WI38 (cell line): ENCODE data around the gene PCBP3.

Source experiments
- H3K4me3 ChIP-seq: 2 replicates; pipeline ENCODE4 v1.5.1; 2011; ENCODE audit warnings: low read depth, mild to moderate bottlenecking, control low read depth, low read length
- CTCF ChIP-seq: IDR thresholded peaks from 2 replicates; pipeline ENCODE4 v1.5.1; 2012; ENCODE audit warnings: low read depth, mild to moderate bottlenecking, control low read depth, low read length

PCBP3 gene

DNA sequence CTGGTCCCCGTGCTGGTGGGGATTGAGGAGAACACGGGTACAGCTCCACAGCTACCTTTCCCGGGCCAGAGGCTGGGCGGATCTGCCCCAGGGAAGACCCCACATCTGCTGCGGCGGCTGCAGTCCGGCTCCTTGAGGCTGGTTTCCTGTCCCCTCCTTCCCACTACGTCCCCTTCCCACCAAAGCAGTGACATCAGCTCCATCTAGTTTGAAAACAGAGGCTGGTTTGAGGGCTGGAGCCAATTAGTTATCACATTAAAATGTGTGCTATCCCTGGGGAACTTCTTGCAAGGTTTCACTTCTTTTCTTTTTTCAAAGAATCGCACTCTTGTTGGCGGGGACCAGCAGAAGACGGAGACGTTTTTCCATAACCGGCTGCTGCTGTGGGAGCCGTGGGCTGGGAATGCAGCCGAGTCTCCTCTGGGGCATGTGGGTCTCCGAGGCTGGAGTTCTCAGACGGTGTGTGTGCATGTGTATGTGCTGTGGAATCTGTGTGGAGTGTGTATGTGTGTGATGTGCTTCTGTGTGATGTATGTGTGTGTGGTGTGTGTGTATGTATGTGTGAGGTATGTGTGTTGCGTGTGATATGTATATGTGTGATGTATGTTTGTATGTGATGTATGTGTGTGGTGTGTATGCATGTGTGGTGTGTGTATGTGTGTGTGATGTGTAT, 8.9 kb upstream of the PCBP3 start:
- TF ChIP-seq CTCF, result no peak

GRCh38 chr21:45635271-45636151, 8.0 kb upstream of the PCBP3 start:
- H3K4me3 ChIP-seq, result no peak overlapping the region
- no peak for TF ChIP-seq CTCF

More for the DNA sequence above, 8.9 kb upstream of the PCBP3 start:
- H3K4me3 ChIP-seq, result no peak overlapping the region

GRCh38 chr21:45636459-45636858, 7.1 kb upstream of the PCBP3 start:
- H3K4me3 ChIP-seq, result no peak overlapping the region
- no peak for TF ChIP-seq CTCF

GRCh38 chr21:45636951-45637646, 6.4 kb upstream of the PCBP3 start:
- no peak overlapping the region for H3K4me3 ChIP-seq
- TF ChIP-seq CTCF, result no peak

- no peak overlapping the region for H3K4me3 ChIP-seq
- no peak for TF ChIP-seq CTCF
Measured at GRCh38 chr21:45637883-45638282, 5.6 kb upstream of the PCBP3 start.

DNA sequence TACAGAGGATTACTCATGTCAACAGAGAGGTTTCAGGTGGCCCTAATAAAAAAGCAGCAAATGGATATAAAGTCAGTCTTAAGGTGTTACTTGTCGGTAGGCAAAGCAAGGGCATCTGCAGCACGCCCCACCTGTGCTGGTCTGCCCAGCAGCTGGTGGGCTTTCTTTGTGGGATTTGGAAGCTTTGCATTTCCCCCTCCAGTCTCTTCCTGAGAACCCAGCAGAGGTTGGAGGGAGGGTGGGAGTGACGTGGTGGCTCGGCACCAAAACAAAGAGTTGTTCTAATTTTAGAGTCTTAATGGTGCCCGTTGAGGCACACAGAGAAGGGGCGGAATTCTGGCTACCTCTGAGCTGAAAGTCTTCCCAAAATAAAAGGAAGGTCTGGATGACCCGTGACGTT, 4.8 kb upstream of the PCBP3 start:
- TF ChIP-seq CTCF, result no peak
- H3K4me3 ChIP-seq, result no peak overlapping the region
